ENCODE measurements around the gene GDPD5. TPM values are rescaled to one million over a fixed set of nuclear protein-coding genes. Genes with fewer than 3 reads are reported as not detected.

The GDPD5 gene
- total RNA-seq, 1 experiment from 2014 or later = 12.2 TPM

- no peak for TF ChIP-seq HMGA2 (CRISPR knock-in tag; IDR thresholded peaks at IDR 0.05)
- no peak for TF ChIP-seq PRRX2 (CRISPR knock-in tag; IDR thresholded peaks at IDR 0.05)
- TF ChIP-seq OVOL2 (CRISPR knock-in tag; IDR thresholded peaks at IDR 0.05; ENCODE audit: borderline replicate concordance) = no peak
- TF ChIP-seq ZBTB21 (CRISPR knock-in tag; IDR thresholded peaks at IDR 0.05; ENCODE audit: borderline replicate concordance) = no peak
- TF ChIP-seq ZNF396 (CRISPR knock-in tag; IDR thresholded peaks at IDR 0.05; ENCODE audit: borderline replicate concordance) = no peak
- TF ChIP-seq FOXP1 (CRISPR knock-in tag; IDR thresholded peaks at IDR 0.05; ENCODE audit: borderline replicate concordance) = no peak
- no peak for TF ChIP-seq ETV6 (CRISPR knock-in tag; IDR thresholded peaks at IDR 0.05)
- TF ChIP-seq FOXK1 (CRISPR knock-in tag; IDR thresholded peaks at IDR 0.05) = no peak
- TF ChIP-seq TEAD4 (CRISPR knock-in tag; IDR thresholded peaks at IDR 0.05) = no peak
- TF ChIP-seq NFYB (CRISPR knock-in tag; conservative IDR thresholded peaks at IDR 0.05; ENCODE audit: low read depth) = no peak
- no peak for TF ChIP-seq ERG (CRISPR knock-in tag; IDR thresholded peaks at IDR 0.05)
- no peak for TF ChIP-seq IRF1 (CRISPR knock-in tag; IDR thresholded peaks at IDR 0.05)
- no peak for TF ChIP-seq TP53 (CRISPR knock-in tag; IDR thresholded peaks at IDR 0.05)
- TF ChIP-seq USF2 (CRISPR knock-in tag; IDR thresholded peaks at IDR 0.05) = no peak
- no peak for TF ChIP-seq SMAD3 (CRISPR knock-in tag; IDR thresholded peaks at IDR 0.05; ENCODE audit: borderline replicate concordance)
- TF ChIP-seq PRDM15 (CRISPR knock-in tag; IDR thresholded peaks at IDR 0.05) = no peak
- no peak for DNase-seq (ENCODE audit: low spot score)
- no peak for ATAC-seq
- ChIA-PET CTCF (interaction anchor here (1.0 to 5.0 kb wide), 3 partner anchors 8 to 16 kb away, joined by 3 to 29 read pairs (median 10); no protein-coding TSS in a partner anchor), POLR2A (no interaction called here)
- Mint-ChIP-seq H3K36me3 (no peaks in the 10 kb centered on the region), H3K9me3 (no peaks in the 10 kb centered on the region), H3K4me3 (no peak overlapping the region), H3K27ac (no peak overlapping the region; the same call in 1 of the 2 replicates), H3K27me3 (ENCODE audit: low read depth) (no peaks in the 10 kb centered on the region), H3K4me1 (peaks cover 43% of the 10 kb centered on the region)
Observed at GRCh38 chr11:75467311-75467710, 58.4 kb downstream of the GDPD5 start.

GRCh38 chr11:75465701-75466531 lies 59.8 kb downstream of the GDPD5 start:
- CTCF ChIA-PET = interaction anchor here (0.6 to 1.4 kb wide), 5 partner anchors 15 to 743 kb away, joined by 3 to 10 read pairs (median 3); no protein-coding TSS in a partner anchor
- no peaks in the 10 kb centered on the region for H3K36me3 Mint-ChIP-seq
- DNase-seq (ENCODE audit: low spot score) = no peak
- H3K4me3 Mint-ChIP-seq = no peak overlapping the region
- H3K27ac Mint-ChIP-seq = peak overlapping the region; percentile 67; the same call in 1 of the 2 replicates
- TF ChIP-seq ETV6 (CRISPR knock-in tag; IDR thresholded peaks at IDR 0.05) = peak; percentile 80
- 0 out of 2 replicates have a peak, but pooled peaks have one; percentile 33 for TF ChIP-seq ARID4B (CRISPR knock-in tag; IDR thresholded peaks at IDR 0.05; ENCODE audit: borderline replicate concordance)
- no peak for TF ChIP-seq PRDM15 (CRISPR knock-in tag; IDR thresholded peaks at IDR 0.05)
- H3K9me3 Mint-ChIP-seq = no peaks in the 10 kb centered on the region
- H3K4me1 Mint-ChIP-seq = peaks cover 48% of the 10 kb centered on the region
- peak; percentile 23 for ATAC-seq
- no peaks in the 10 kb centered on the region for H3K27me3 Mint-ChIP-seq (ENCODE audit: low read depth)
- POLR2A ChIA-PET = no interaction called here
